Osteoblast (primary cell): Measurements from ENCODE around the gene CRYGD. TPM values are rescaled to one million over a fixed set of nuclear protein-coding genes. Genes with fewer than 3 reads are reported as not detected.
"Not testable (repeated sequence)": the region's sequence is repeated elsewhere in the genome, so short reads cannot be mapped to it uniquely, and the experiment has no call there.

Experiments used
- DNase-seq: peaks from one replicate; pipeline ENCODE4 v3.0.0; 2011; ENCODE audit warnings: low spot score, mixed read lengths; ENCODE audit not compliant: insufficient read length; ENCODE audit errors: missing footprints
- H2AFZ ChIP-seq: 2 replicates; pipeline ENCODE4 v1.6.0; 2011; ENCODE audit warnings: mild to moderate bottlenecking, low read length
- H3K27ac ChIP-seq: 2 replicates; pipeline ENCODE4 v1.5.1; 2011; ENCODE audit warnings: mild to moderate bottlenecking, low read depth, low read length, moderate library complexity
- H3K27me3 ChIP-seq: 2 replicates; pipeline ENCODE4 v1.6.0; 2012; ENCODE audit warnings: mild to moderate bottlenecking, control low read depth, inconsistent platforms, low read length, moderate library complexity; ENCODE audit not compliant: insufficient read depth
- H3K36me3 ChIP-seq: 2 replicates; pipeline ENCODE4 v1.5.1; 2011; ENCODE audit warnings: mild to moderate bottlenecking, low read length, control low read depth, moderate library complexity; ENCODE audit not compliant: insufficient read depth
- H3K4me1 ChIP-seq: 2 replicates; pipeline ENCODE4 v1.5.1; 2011; ENCODE audit warnings: mild to moderate bottlenecking, low read length, control low read depth, moderate library complexity; ENCODE audit not compliant: insufficient read depth
- H3K4me2 ChIP-seq: 2 replicates; pipeline ENCODE4 v1.6.0; 2011; ENCODE audit warnings: mild to moderate bottlenecking, low read length; ENCODE audit not compliant: insufficient read depth
- H3K4me3 ChIP-seq: fragments of 200-600 bp; sonication (generic); 3 replicates; pipeline ENCODE4 v1.5.1; 2012; ENCODE audit warnings: mild to moderate bottlenecking, low read length, inconsistent platforms; ENCODE audit not compliant: insufficient read depth
- H3K79me2 ChIP-seq: 2 replicates; pipeline ENCODE4 v1.6.0; 2012; ENCODE audit warnings: mild to moderate bottlenecking, low read length, control low read depth, inconsistent platforms; ENCODE audit not compliant: insufficient read depth
- H3K9me3 ChIP-seq: 2 replicates; pipeline ENCODE4 v1.5.1; 2011; ENCODE audit warnings: low read depth, low read length, control low read depth
- H4K20me1 ChIP-seq: 2 replicates; pipeline ENCODE4 v1.6.0; 2012; ENCODE audit warnings: mild to moderate bottlenecking, low read length, control low read depth; ENCODE audit not compliant: insufficient read depth
- CTCF ChIP-seq: IDR thresholded peaks from 2 replicates; pipeline ENCODE4 v1.5.1; 2011; ENCODE audit warnings: mild to moderate bottlenecking, low read depth, low read length, moderate library complexity; ENCODE audit errors: extremely low read depth
- total RNA-seq: library from RNA; depleted of rRNA; stranded (reverse); fragments of >200 nt; gene quantifications from 2 replicates; pipeline ENCODE4 v1.2.3, GENCODE V29; 2012

Gene CRYGD
- total RNA-seq, 1 donor = not detected

GRCh38 chr2:208142925-208143799 lies 18.8 kb upstream of the CRYGD start:
- no peaks in the 10 kb centered on the region for H3K27me3 ChIP-seq
- H4K20me1 ChIP-seq = no peaks in the 10 kb centered on the region
- H3K4me2 ChIP-seq = no peak overlapping the region
- H3K4me1 ChIP-seq = no peaks in the 10 kb centered on the region
- H3K9me3 ChIP-seq = no peaks in the 10 kb centered on the region
- no peak overlapping the region for H3K4me3 ChIP-seq
- TF ChIP-seq CTCF = no peak
- no peaks in the 10 kb centered on the region for H3K36me3 ChIP-seq
- no peak overlapping the region for H2AFZ ChIP-seq
- no peak for DNase-seq
- no peak overlapping the region for H3K27ac ChIP-seq
- no peaks in the 10 kb centered on the region for H3K79me2 ChIP-seq

GRCh38 chr2:208142240-208142924 lies 18.1 kb upstream of the CRYGD start:
- H3K79me2 ChIP-seq = no peaks in the 10 kb centered on the region
- no peaks in the 10 kb centered on the region for H3K4me1 ChIP-seq
- H3K9me3 ChIP-seq = no peaks in the 10 kb centered on the region
- no peak for DNase-seq
- H3K27ac ChIP-seq = no peak overlapping the region
- H3K4me3 ChIP-seq = no peak overlapping the region
- no peak overlapping the region for H3K4me2 ChIP-seq
- H3K27me3 ChIP-seq = no peaks in the 10 kb centered on the region
- no peak for TF ChIP-seq CTCF
- no peak overlapping the region for H2AFZ ChIP-seq
- no peaks in the 10 kb centered on the region for H3K36me3 ChIP-seq
- no peaks in the 10 kb centered on the region for H4K20me1 ChIP-seq

- no peaks in the 10 kb centered on the region for H3K4me1 ChIP-seq
- no peak overlapping the region for H3K4me3 ChIP-seq
- no peak overlapping the region for H3K27ac ChIP-seq
- no peaks in the 10 kb centered on the region for H4K20me1 ChIP-seq
- H3K9me3 ChIP-seq = no peaks in the 10 kb centered on the region
- H3K4me2 ChIP-seq = no peak overlapping the region
- no peaks in the 10 kb centered on the region for H3K36me3 ChIP-seq
- no peak for TF ChIP-seq CTCF
- DNase-seq = no peak
- no peaks in the 10 kb centered on the region for H3K79me2 ChIP-seq
- H3K27me3 ChIP-seq = no peaks in the 10 kb centered on the region
- H2AFZ ChIP-seq = no peak overlapping the region
Measured at GRCh38 chr2:208139447-208139846, 15.1 kb upstream of the CRYGD start.

GRCh38 chr2:208138334-208138733 lies 14.0 kb upstream of the CRYGD start:
- not testable (repeated sequence) for H3K27me3 ChIP-seq, H2AFZ ChIP-seq, H3K4me2 ChIP-seq, DNase-seq, H3K36me3 ChIP-seq, H3K4me3 ChIP-seq, H3K27ac ChIP-seq, H3K4me1 ChIP-seq, H3K79me2 ChIP-seq, H3K9me3 ChIP-seq, H4K20me1 ChIP-seq
